Activated T-cell treated with anti-CD3 and anti-CD28 coated beads for 24 hours (primary cell): ENCODE measurements around the gene TMC1.

ENCODE experiments used
- DNase-seq: peaks from one replicate; pipeline ENCODE4 v3.0.0-alpha.2; 2020; ENCODE audit warnings: low read depth

The TMC1 gene

DNA sequence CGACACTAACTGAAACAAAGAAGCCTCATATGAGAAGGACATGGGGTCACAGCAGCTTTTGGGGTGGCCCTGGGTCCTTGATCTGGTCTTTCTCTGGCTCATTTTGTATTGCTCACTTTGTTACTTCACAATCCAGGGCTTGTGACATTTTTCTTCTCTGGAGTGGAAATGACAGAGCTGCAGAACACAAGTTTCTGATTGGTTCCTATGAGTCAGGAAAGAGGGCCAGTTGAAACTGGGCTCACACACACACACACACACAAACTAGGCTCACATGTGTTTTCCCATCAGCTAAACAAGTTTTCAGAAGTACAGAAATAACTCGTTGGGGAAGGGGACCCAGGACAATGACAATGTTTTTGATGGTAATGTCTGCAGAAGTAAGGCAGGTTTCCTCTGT lies 54.3 kb downstream of the TMC1 start:
- no peak for DNase-seq

DNA sequence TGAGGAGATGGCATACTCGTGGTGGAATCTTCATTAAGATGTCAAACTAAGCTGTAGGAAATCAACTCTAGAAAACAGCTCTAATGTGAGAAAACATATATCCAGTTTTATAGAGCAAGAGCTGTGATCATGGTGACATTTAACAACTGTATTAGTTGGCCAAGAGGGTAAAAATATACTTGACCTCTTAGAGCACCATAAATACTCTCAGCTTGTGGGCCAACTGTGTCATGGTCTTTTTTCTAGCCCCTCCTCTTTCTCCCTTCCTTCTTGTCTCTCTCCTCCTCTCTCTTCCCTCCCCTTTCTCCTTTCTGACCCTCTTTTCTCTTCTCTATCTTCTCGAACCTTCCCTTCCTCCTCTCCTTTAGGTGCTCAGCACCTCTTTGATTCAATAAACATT lies 54.7 kb downstream of the TMC1 start:
- DNase-seq, result no peak

DNA sequence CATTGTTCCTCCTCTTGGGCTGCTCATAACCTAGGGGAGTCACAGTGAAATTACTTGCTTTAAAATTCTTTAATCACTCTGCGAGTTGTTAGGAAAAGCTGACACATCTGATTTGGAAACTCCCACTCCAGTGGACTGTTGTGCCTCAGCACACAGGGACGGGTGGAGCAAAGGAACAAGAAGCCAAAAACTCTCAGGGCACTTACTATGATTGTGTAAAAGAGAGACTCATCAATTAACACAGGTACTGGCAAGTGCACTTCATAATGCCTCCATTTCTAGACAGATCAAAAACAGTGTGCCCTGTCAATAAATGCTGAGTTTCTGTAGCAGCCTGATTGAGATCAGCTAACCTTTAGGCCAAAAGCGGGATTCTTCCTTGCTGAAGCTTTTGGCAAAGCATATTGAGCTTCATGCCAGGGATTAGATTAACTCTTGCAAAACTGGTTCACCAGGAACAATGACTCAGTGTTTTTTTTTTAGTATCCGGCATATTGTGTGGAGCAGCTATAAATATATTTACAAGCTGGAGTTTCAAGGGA lies 55.9 kb downstream of the TMC1 start:
- no peak for DNase-seq

DNA sequence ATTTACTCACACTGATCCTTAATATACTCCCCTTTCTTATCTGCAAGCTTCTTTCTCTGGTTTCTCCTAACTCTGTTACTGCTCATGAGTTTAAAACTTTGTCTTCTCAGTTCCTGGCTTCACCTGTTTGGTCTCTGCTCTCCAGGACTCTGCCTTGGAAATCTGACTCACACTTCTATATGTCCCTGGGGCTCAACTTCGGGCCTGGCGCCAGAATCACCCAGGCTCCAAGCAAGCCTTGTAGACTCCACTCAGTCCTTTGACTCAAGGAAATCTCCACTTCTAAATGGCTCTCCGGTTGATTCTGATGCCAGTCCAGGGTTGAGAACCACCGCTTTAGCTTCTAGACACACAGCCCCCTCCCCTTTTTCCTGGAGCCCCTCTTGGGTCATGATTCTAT lies 57.8 kb downstream of the TMC1 start:
- DNase-seq, result no peak

DNA sequence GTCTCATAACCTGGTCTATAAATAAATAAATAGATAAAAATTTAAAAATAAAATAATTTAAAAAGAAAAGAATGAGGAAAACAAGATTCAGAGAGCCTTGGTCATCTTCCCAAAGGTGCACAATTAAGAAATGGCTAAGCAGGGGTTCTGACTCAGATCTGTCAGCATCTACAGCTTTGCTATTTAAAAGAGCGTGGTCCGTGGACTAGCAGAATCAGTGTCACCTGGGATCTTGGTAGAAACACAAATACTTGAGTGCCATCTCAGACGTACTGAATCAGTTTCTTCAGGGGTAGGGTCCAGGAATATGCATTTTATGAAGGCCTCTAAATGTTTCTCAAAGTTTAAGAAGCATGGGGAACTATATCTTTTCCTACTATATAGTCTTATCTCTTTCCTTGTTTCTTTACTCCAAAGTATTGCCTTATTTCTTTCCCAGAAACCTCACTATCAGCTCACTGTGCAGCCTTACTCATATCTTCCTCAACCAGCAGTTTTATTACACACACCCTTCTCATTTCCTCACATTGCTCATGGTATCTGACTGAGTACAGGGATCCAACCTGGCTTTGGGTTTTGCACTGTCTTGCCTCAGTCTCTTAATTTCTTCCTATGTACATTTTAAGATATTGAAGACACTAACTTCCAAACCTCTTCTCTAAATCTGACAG lies 58.6 kb downstream of the TMC1 start:
- DNase-seq, result no peak

DNA sequence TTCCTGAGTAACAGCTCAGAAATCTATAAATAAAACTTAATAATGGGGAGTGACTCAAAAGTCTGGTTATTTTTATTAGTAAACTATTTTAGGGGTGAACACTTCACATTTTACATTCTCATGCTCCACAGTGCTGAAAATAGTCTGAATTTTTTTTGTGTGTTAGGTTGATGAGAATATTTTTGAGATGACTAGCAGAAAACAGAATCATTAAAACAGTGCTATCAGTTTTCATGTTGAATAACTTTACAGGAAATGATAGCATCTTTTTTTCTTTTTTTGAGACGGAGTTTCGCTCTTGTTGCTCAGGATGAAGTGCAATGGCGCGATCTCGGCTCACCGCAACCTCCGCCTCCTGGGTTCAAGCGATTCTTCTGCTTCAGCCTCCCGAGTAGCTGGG lies 60.3 kb downstream of the TMC1 start:
- no peak for DNase-seq

DNA sequence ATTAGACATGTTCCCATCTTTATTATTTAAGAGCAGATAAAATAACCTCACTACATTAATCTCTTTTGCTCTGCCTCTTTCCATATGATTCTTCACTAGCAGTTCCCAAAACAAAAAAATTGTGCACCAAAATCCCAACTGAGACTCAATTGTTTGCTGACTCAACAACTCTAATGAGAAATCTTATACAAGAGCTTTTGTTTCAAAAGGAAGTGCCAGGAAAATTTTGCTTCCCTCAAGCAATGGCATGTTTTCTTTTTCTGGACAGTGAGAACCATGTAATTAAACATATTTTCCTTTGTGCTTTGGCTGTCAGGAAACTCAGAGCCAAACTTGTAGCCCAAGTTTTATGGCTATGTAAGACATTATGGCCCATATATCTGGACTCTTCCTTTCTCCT lies 62.0 kb downstream of the TMC1 start:
- no peak for DNase-seq

DNA sequence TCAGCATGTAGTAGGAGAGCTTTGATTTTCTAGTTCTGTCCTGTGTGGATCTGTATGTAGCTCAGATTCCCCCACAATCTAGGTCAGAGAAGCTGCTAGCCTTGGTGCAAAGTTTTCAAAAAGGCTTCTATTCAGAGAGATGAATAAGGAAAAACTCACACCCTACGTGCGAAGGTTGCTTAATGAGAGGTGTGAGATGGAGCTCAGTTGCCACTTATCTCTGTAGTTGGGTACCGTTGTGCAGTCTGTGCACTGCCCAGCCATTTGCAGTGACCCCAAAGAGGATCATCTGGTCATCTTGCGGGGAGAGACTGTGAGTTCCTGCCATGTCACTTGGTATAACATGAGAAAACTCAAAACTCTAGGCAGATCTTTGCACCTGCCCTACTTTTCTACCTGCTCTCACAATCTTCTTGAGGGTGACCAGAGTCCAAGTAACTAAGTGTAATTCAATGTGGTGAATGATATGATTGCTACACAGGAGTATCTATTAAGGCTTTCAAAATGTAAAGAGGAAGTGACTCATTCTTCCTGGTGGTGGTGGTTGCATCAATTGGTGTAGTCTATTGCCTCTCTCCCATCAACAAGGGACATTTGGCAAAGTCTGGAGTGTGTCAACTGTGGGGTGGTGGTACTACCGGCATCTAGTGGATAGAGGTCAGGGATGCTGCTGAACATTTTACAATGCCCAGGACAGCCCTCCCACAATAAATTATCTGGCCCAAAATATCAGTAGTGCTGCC lies 65.2 kb downstream of the TMC1 start:
- peak; percentile 3 for DNase-seq

DNA sequence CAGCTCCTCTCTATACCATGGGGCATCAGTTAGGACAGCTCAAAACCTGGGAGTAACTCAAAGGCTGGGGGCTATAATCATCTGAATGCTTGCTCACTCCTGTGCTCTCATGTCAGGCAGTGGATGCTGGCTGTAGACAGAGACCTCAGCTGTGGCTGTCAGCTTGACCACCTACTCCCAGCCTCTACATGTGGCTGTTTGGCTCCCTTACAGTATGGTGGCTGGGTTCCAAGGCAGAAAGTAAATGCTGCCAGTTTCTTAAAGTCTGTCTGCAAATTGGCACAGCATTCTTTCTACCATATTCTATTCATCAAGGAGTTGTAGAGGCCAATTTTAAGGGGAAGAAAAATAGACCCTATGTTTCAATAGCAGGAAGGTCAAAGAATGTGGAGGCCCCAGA lies 66.9 kb downstream of the TMC1 start:
- DNase-seq, result no peak

DNA sequence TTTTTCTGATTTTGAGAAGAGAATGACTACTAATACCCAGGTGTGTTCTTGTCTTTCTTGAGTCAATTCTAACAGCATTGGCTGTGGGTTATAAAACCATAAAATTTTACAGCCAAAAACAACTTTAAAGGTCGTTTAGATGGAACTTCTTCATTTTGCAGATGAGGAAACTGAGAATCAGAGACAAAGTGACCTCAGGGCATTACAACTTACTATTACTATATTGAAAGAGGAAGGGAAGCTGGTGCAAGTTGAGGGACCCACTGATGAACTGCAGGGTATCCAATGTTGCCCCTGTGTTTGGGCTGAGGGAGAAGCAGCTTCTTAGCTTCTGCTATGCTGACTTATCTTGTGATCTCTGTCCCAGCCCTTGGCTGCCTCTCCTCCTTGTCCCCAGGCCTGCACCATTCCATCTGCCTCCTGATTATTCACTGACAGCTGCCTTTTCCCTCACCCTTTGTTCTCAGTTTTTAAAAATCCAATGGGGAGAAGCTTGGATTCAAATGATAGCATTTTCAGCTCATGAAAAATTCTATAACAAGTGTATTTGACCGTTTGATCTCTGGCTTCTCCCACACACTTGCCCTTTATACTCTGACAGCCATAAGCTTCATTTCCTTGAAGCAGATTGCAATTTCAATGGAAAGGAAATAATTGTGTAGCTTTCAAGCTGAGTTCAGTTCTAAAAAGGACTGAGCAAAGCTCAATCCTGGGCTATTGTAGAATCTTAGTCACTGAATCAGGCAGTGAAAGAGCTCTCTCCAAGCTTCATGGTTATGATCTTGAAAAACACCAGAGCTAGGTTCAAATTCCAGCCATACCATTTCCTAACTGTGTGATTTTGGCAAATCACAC lies 68.5 kb downstream of the TMC1 start:
- DNase-seq, result no peak

DNA sequence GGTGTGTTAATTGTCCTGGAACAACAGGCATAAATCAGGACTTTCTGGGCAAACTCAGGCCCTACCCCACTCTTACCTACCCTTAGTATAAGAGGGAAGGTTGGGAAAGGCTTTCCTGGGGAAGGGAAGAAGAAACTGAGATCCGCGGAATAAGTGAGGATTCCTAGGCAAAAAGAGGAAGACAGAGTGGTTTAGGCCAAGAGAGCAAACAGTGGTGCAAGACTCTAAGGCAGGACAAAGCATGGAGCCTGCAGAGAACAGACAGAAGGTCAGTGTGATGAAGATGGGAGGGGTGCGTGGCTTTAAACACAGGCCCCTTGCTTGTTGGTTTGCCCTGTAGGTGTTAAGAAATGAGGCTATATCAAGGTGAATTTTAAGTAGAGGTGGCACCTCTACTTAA lies 69.4 kb downstream of the TMC1 start:
- DNase-seq, result no peak

DNA sequence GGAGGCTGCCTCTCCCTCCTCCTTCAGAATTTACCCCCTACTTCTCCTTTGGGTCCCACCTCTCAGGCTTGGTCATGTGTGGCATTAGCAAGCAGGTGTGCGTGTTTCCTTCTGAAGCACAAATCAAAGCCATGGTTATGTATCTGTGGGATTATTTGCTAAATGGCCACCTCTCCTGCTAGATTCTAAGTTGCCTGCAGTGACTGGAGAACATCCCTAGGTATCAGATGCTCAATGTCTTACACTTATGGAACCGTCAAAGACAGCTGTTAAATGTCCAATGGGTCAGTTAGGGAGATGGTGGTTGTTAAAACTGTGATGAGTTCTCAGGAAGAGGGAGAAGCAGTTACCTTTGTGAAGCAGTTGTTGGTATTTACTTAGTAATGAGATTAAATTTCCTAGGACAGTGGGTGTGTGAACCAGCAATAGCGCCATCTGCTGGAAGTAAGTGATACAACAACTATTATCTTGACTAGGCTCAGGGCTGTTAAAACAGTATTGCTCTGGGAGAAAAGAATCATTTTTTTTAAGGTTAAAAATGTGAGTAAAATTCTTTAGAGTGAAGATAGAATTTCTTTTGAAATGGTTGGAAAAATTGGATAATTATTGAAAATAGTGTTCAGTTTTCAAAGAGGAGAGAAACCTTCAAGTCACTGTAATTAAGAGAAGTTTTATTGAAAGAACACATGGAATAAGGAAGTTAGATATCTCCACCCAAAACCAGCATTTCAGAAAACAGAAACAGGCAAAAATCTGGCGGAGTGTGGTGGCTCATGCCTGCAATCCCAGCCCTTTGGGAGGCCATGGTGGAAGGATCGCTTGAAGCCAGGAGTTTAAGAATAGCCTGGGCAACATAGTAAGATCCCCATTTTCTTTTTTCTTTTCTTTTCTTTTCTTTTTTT lies 71.3 kb downstream of the TMC1 start:
- no peak for DNase-seq

DNA sequence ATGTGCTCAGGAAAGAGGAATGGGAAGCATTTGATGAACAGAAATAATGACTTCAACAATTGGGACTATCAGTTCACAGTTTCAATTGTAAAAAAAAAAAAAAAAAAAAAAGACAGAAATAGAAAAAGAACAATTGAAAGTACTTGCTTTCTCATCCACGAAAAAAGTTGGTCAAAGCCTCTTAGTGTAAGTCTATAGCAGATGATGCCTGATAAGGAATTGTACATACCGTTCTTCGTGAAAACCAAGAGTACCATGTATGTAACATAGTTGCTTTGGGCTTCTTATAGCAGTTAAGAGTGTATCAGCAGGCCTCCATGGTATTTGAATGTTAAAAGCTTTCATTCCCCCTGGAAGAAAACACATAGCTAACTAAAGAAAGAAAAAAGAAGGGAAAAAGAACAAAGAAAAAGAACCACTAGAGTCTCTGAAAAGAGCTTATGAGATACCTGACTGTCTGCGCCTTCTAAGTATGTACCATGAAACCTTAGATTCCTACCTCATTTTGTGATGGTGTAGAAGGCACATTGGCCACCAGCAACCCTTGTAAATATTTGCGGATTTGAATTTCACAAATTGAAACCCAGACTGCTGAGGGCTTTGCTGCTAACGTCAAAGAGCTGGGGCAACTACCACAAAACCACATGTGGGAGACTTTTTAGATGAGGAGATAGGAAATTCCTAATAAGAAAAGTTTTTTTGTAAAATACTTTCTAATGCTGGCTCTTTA lies 75.2 kb downstream of the TMC1 start:
- no peak for DNase-seq

DNA sequence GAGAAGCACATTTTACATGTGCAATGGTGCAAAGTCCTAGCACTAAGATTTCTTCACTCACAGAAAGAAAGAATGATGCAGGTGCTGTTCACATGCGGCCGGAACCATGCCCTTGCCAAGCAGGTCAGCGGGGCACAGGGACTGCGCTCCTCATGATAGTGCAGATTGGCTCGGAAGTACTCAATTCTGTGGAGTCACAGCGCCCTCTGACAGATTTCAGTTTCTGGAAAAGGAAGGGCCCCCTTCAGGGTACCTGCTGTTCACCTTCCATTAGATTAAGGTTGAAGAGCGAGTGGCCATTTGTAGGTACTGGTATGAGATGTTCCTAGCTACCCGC lies 75.7 kb downstream of the TMC1 start:
- no peak for DNase-seq

DNA sequence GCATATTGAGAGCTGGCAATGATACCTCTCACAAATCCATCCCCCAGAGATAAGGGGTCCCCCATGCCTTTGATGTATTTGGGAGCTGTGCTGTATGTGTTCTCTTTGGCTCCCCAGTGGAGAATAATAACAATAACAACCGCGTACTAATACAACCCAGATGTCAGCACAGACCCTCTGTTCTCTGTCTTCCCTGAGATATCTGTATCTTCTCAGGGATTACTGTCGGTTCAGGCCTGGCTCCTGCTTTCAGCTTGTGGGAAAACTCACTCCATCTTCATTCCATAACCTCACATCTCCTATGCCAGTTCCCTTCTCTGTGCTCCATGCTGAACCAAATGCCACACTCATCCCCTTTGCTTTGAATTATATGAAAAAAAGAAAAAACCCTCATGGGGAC lies 76.2 kb downstream of the TMC1 start:
- DNase-seq, result no peak

DNA sequence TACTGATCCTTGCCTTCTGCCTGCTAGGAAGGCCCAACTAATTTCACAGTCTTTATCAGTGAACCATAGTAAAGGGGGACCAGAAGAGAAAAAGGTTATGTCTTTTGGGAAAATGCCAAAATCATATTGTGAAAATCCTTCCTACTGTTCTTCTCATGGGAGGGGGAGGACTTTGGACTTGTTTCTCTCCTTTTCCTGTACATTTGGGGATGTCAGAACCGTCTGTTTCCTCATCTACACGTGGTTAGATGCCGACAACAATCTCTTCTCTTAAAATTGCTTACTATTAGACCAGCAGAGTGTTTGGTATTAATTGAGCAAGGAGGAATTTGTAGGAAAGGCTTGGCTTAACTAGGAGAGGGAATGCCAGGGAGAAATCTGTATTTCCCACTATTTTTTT lies 77.2 kb downstream of the TMC1 start:
- no peak for DNase-seq

DNA sequence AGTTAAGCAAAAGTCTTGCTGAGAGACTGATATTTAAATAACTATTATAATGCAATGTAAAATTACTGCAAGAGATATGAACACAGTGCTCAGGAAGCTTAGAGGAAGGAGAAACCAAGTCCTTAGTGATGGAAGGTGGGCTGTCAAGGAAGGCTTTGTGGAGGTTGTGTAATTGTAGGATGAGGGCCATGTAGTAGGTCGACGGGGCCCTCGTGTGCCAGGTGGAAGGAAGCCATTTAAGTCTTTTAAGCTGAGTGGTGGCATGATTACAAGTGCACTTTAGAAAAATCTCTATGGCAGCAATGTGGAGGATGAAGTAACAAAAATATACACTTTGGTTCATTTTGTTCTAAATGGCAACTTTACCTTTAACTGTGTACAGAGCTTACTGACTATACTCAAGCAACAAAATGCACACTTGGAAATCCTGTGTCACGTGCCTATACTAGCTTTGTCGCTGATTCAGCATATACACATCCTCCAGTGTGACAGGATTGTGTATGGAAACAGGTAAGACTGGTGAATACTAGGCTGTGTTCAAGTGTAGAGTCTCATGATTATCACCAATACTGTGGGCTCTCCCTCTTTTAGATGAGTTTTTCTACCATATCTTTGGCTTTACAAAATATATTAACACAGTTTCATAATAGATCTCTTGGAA lies 78.6 kb downstream of the TMC1 start:
- no peak for DNase-seq

DNA sequence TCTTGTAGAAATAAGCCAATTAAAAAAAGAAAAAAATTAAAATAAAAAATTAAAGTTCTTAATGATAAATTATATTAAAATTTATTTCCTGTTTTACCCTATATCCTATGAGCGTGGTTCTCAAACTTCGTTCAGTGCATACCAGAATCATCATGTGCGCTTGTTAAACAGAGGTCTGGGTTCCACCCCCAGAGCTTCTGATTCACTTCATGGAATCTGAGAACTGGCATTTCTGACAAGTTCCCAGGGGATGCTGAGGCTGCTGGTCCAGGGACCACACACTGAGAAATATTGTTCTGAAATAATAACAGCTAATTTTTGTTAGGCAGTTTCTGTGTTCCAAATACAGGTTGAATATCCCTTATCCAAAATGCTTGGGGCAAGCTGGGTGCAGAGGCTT lies 79.3 kb downstream of the TMC1 start:
- no peak for DNase-seq

DNA sequence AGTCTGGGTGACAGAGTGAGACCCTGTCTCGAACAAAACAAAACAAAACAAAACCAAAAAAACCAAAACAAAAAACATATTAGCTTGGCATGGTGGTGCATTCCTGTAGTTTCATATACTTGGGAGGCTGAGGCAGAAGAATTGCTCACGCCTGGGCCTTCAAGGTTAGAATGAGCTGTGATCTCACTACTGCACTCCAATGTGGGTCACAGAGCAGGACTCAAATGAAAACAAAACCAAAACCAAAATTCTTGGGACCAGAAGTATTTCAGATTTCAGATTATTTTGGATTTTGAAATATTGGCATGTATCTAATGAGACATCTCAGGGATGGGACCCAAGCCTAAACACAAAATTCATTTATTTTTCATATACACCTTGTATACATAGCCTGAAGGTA lies 80.2 kb downstream of the TMC1 start:
- no peak for DNase-seq

DNA sequence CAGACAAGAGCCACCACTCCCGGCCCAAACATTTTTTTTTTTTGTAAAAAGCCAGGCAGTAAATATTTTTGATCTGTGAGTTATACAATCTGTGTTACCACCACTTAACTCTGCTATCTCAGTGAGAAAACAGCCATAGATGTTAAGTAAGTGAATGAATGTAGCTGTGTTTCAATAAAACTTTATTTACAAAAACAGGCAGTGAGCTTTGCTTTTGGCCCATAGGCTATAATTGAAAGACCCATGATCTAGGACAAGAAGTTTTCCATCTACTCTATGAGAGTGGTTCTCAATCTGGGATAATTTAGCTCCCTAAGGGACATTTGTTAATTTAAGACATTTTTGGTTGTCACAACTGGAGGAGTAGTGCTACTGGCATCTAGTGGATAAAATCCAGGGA lies 91.0 kb downstream of the TMC1 start:
- DNase-seq, result no peak

DNA sequence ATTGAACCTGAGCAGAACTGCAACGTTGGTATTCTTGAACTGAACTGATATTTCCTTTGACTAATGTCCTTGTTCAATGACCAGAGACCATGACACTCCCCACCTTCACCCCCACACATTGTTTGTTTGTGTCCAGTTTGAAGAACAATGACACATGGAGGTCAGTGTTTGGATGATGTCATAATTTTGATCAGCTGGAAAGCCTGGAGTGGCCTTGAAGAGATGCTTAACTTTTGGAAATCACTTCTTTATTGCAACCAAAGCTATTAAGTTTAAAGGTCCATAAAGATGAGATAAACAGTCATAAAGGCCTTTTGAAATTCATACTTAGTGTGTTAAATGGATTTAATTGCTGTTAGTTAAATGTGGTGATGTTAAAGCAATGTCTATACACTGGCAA lies 92.7 kb downstream of the TMC1 start:
- no peak for DNase-seq
